SIG-M5 treated with dmso at 0.1 percent for 504 hours (cell line): Measurements from ENCODE around the gene ZNF215.
A peak's percentile ranks its signal among the peaks of the same experiment; 100 is the strongest.
"Not testable (repeated sequence)": the region's sequence is repeated elsewhere in the genome, so short reads cannot be mapped to it uniquely, and the experiment has no call there.

ENCODE experiments used
- DNase-seq: peaks from one replicate; lab custom pipeline; 2025; ENCODE audit not compliant: unreplicated experiment; lab: John Stamatoyannopoulos, UW

The ZNF215 gene

GRCh38 chr11:6932145-6932544, 5.9 kb downstream of the ZNF215 start:
- no peak for DNase-seq

GRCh38 chr11:6941970-6942369, 15.7 kb downstream of the ZNF215 start:
- peak; percentile 7 for DNase-seq

GRCh38 chr11:6943131-6943530, 16.9 kb downstream of the ZNF215 start:
- no peak for DNase-seq

GRCh38 chr11:6954248-6954647, 28.0 kb downstream of the ZNF215 start:
- DNase-seq, result not testable (repeated sequence)

GRCh38 chr11:6962141-6962540, 35.9 kb downstream of the ZNF215 start:
- DNase-seq, result no peak

- DNase-seq, result no peak
These were observed 36.4 kb downstream of the ZNF215 start for GRCh38 chr11:6962673-6963072.

- no peak for DNase-seq
These were observed 42.6 kb downstream of the ZNF215 start for GRCh38 chr11:6968816-6969215.

- DNase-seq, result not testable (repeated sequence)
These were observed 43.6 kb downstream of the ZNF215 start for GRCh38 chr11:6969854-6970253.

- no peak for DNase-seq
These were observed 53.1 kb downstream of the ZNF215 start for GRCh38 chr11:6979365-6979764.

GRCh38 chr11:6986487-6986886, 60.3 kb downstream of the ZNF215 start:
- DNase-seq, result no peak

- no peak for DNase-seq
These were observed 62.3 kb downstream of the ZNF215 start for GRCh38 chr11:6988506-6988905.

GRCh38 chr11:6991227-6991626, 65.0 kb downstream of the ZNF215 start:
- DNase-seq, result no peak

GRCh38 chr11:6992026-6992425, 65.8 kb downstream of the ZNF215 start:
- no peak for DNase-seq

GRCh38 chr11:6992457-6993417, 66.5 kb downstream of the ZNF215 start:
- no peak for DNase-seq

- DNase-seq, result no peak
These were observed 69.5 kb downstream of the ZNF215 start for GRCh38 chr11:6995703-6996102.

GRCh38 chr11:7004482-7004881, 78.3 kb downstream of the ZNF215 start:
- peak; percentile 35 for DNase-seq
